A204.1 (cell line): Measurements from ENCODE around the gene GPC6.

ENCODE experiments used
- FAIRE-seq: peaks from 2 replicates; lab custom pipeline; 2012; peaks lifted over from hg19 to GRCh38; lab: Jason Lieb, UNC

The GPC6 gene

GRCh38 chr13:93751117-93751516 is 524.5 kb downstream of the GPC6 start:
- no peak for FAIRE-seq

- no peak for FAIRE-seq
Observed at GRCh38 chr13:93752541-93752940, 525.9 kb downstream of the GPC6 start.

GRCh38 chr13:93753639-93754038 is 527.0 kb downstream of the GPC6 start:
- FAIRE-seq, result no peak

- FAIRE-seq, result no peak
Observed at GRCh38 chr13:93755341-93755740, 528.7 kb downstream of the GPC6 start.

GRCh38 chr13:93758575-93758974 is 532.0 kb downstream of the GPC6 start:
- no peak for FAIRE-seq

DNA sequence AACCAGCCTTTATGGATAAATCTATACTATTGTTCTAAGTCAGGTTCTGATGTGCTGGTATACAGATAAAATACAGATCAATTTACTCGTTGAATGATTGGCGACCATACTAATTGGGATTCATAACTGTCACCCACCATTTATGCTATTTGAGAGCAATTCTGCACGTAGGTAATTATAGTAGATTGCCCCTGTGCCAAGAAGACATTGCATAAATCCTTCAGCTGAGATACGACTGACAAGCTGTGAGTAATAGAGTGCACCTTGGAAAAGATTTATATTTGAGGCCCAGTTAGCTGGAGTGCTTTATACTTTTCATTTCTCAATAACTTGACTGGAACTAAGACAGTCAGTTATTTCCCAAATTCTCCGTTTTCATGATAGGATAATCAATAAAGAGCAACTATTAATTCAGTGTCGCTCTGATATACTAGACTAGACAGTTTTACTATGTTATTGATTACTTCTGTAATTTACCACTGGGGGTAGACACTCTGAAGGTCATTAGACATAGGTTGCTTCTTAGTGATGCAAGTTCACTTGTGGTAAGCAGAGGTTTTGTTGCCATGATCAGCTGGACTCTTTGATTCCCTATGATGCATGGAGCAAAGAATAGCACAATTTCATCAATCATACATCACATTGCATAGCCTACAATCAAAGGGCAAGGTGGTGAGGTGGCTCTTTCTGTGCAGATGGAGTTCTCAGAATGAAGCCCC is 536.3 kb downstream of the GPC6 start:
- FAIRE-seq, result no peak

- FAIRE-seq, result no peak
Observed at GRCh38 chr13:93765062-93765461, 538.5 kb downstream of the GPC6 start.

DNA sequence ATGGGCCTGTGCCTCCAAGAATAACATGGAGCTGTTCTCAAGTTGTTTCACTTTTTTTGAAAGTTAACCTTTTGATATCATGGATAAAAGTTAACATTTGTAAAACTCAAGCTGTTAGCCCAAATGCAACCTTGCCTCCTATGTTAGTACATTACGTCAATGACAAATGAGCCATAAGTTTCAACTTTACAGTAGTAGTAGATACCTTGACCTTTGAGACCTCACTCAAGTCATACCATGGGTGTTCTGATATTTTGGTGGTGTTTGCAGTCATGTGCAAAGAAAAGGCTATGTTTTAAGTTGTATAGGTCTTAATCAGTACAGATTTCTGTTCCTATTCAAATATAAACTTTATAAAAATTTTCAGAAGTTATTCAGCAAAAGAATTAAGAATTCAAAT is 539.2 kb downstream of the GPC6 start:
- FAIRE-seq, result no peak

DNA sequence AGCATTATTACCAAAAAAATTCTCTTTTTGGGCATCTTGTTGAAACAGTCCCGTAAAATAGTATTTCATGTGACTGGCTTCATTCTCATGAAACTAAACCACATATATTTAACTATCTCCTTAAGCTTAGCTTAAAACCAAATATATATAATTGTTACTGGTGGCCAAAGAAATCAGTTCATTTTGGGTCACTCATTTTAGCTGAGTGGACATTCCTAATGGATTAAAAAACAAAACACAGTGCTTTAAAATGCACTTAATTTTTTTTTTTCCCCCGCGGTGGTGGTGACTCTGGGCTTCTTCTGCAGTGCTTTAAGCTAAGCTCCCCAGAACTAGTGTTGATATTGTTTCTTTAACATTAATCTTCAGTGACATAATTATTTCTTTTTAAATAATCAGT is 540.1 kb downstream of the GPC6 start:
- FAIRE-seq, result no peak

GRCh38 chr13:93767180-93767916 is 540.7 kb downstream of the GPC6 start:
- FAIRE-seq, result no peak

- no peak for FAIRE-seq
Observed at GRCh38 chr13:93767917-93768409, 541.4 kb downstream of the GPC6 start.

- no peak for FAIRE-seq
Observed at GRCh38 chr13:93769101-93769500, 542.5 kb downstream of the GPC6 start.

- no peak for FAIRE-seq
Observed at GRCh38 chr13:93769607-93770006, 543.0 kb downstream of the GPC6 start.

GRCh38 chr13:93771227-93771626 is 544.6 kb downstream of the GPC6 start:
- FAIRE-seq, result no peak

DNA sequence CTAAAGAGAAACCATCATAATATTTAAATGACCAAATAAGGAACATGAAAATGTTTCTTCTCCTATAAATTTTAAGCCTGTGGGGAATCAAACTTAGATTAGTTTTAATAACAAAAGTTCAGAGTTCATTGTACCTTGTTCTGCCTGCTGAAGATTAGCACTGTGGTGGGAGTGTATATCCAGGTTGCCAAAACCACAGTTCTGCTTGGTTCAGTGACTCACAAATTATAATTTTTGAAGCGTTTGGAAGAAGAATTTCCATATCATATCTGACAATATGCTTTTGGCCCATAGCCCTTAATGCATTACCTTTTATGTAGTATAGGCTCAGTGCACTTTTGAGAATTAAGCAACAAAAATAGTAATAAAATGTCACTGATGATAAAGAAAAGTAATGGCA is 545.2 kb downstream of the GPC6 start:
- FAIRE-seq, result no peak

DNA sequence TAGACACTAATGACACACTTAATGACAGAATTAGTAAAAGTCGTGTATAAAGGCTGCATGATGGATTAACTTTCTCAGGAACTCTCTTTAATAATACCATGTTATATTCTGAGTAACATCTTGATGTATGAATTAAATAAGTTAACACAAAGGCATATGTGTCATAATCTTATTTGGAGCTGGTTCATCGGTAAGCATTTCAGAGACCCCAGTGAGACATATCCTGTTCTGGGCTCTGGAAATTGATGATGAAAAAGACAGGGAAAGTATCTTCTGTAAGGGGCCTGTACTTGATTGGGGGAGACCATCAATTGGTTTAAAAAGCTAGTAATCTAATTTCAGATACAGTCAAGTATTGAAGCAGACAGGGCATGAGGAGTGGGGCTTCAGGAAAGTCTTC is 547.9 kb downstream of the GPC6 start:
- no peak for FAIRE-seq

DNA sequence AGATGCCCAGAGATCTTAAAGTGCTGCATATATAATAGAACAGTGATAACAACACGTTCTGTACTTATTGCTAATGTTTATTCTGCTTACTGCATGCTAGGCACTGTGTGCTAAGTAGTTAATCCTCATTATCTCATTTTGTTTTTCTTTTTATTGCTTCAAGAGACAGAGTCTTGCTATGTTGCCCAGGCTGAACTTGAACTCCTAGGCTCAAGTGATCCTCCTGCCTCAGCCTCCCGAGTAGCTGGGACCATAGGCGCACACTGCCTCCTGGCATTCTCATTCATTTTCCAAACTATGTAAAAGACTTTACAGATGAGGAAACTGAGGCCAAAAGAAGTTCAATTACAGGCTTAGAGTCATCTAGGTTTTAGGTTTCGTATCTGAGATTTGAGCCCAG is 548.4 kb downstream of the GPC6 start:
- FAIRE-seq, result no peak

- FAIRE-seq, result no peak
Observed at GRCh38 chr13:93775507-93776108, 549.0 kb downstream of the GPC6 start.

DNA sequence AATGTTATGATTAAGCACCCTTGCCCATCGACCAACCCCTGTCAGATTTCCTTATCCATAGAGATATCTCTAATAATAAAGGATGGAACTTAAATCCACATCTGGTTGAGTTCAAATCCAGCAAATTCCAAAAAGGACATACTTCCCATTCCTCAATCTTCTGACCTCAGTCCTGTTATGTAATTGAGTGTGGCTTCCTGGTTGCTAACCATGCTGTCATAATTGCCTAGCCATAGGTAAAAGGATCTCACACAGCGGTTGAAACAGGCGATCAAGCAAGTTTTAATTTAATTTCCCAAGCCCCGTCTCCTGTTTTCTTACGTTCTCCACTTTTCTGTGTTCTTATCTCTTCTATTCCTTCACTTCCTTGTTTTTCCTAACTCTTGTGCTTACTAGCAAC is 550.3 kb downstream of the GPC6 start:
- no peak for FAIRE-seq

DNA sequence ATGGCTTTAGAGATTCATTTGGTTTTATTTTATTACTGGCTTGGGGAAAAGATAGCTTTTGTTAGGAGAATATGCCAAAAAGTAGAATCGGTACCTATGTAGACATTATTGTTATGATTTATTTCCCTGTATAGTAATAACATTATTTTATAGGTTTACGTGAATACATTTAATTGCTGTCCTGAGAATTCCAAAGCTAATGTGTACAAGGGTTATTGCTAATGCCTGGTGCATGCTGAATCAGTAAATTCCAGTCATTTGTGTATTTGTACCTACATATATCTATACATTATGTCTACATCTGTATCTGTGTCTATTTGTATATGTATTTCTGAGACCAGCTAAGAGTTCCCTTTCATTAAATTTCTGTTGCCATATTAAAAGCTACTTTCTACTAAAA is 550.9 kb downstream of the GPC6 start:
- FAIRE-seq, result no peak

DNA sequence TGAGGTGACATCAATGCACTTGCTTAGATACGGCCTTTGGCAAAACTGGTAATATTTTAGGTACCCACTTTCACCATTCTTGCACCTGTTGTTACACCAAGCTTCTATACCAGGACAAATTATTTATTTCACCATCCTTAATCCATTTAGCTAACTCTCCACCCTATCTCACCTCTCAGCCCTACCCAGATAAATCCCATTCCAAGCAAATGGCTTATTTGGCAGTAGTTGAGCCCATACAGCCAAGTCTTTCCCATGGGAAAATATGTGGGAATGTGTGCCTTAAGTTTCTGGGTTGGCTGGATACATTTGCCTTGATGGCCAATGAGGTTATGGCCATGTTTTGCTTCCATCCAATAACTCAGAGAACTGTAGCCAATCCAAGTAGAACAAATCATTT is 551.9 kb downstream of the GPC6 start:
- FAIRE-seq, result no peak

DNA sequence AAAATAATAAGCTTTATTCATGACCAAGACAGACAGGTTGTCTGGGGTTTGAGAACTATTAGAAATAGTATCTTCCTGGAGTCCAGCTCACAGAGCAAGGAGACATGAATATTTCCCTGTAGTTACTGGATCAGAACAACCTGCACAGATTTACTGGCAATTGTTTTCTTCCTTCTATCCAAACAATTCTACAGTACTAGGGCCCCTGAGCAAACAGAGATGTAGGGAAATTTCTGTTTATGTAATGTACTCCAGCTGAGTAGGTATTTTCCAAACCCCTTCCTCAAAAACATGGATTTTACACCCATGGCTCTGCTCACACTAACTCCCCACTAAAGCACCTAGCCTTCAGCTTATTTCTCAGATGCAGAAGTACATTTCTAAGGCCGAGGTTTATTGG is 557.6 kb downstream of the GPC6 start:
- FAIRE-seq, result no peak

- FAIRE-seq, result no peak
Observed at GRCh38 chr13:93786846-93787489, 560.4 kb downstream of the GPC6 start.
